ENCODE data around the gene LITAF. TPM values are rescaled to one million over a fixed set of nuclear protein-coding genes. Genes with fewer than 3 reads are reported as not detected.
"Not testable (repeated sequence)": the region's sequence is repeated elsewhere in the genome, so short reads cannot be mapped to it uniquely, and the experiment has no call there.

Gene LITAF
- total RNA-seq, 6 donors from 2014 or later: 65.8 to 281 (median 113) TPM

GRCh38 chr16:11593581-11593980 lies 6.9 kb upstream of the LITAF start:
- DNase-seq (no peak), ATAC-seq (ENCODE audit: low FRiP score in 2 of 2) (no peak)
- TF ChIP-seq CTCF (IDR thresholded peaks at IDR 0.05): no peak
- TF ChIP-seq EP300 (IDR thresholded peaks at IDR 0.05): no peak
- no peak for TF ChIP-seq POLR2AphosphoS5 (IDR thresholded peaks at IDR 0.05)
- no peak for TF ChIP-seq POLR2A (IDR thresholded peaks at IDR 0.05)
- peaks cover 11 to 24% (median 16%) of the 10 kb centered on the region in 4 donors for H3K4me1 ChIP-seq
- peak overlapping the region in 1 of 4 donors; percentile 9 for H3K27ac ChIP-seq
- no peaks in the 10 kb centered on the region for H3K9me3 ChIP-seq
- no peak overlapping the region for H3K4me3 ChIP-seq
- 84 to 91% methylated on average over 3 of the region's 3 CpGs for WGBS, 2 donors
- no peaks in the 10 kb centered on the region for H3K36me3 ChIP-seq
- no peaks in the 10 kb centered on the region for H3K27me3 ChIP-seq

GRCh38 chr16:11593076-11593475 lies 6.4 kb upstream of the LITAF start:
- ATAC-seq (ENCODE audit: low FRiP score in 2 of 2); H3K27ac ChIP-seq; DNase-seq; H3K27me3 ChIP-seq; H3K4me3 ChIP-seq; H3K9me3 ChIP-seq; H3K36me3 ChIP-seq: not testable (repeated sequence)
- 90 to 92% methylated on average over 9 of the region's 9 CpGs for WGBS, 2 donors
- peaks cover 11 to 19% (median 14%) of the 10 kb centered on the region in 4 donors for H3K4me1 ChIP-seq

GRCh38 chr16:11591630-11592029 lies 4.9 kb upstream of the LITAF start:
- DNase-seq; ATAC-seq (ENCODE audit: low FRiP score in 2 of 2): not testable (repeated sequence)
- 87 to 96% methylated on average over 5 of the region's 5 CpGs for WGBS, 2 donors

GRCh38 chr16:11589198-11589550 lies 2.5 kb upstream of the LITAF start:
- Histone ChIP-seq H3K9me3 (no peaks in the 10 kb centered on the region), H3K4me3 (no peak overlapping the region), H3K27me3 (no peaks in the 10 kb centered on the region), H3K27ac (no peak overlapping the region), H3K4me1 (peaks cover 11 to 31% (median 16%) of the 10 kb centered on the region in 4 donors), H3K36me3 (no peaks in the 10 kb centered on the region)
- TF ChIP-seq CTCF (IDR thresholded peaks at IDR 0.05): no peak
- TF ChIP-seq POLR2A (IDR thresholded peaks at IDR 0.05): no peak
- no peak for TF ChIP-seq POLR2AphosphoS5 (IDR thresholded peaks at IDR 0.05)
- no peak for TF ChIP-seq EP300 (IDR thresholded peaks at IDR 0.05)
- ATAC-seq (ENCODE audit: low FRiP score in 2 of 2) (no peak), DNase-seq (no peak)
- WGBS, 2 donors: 83 to 91% methylated on average over 1 of the region's 1 CpG

More at GRCh38 chr16:11591630-11592029, 4.9 kb upstream of the LITAF start:
- H3K36me3 ChIP-seq, H3K4me3 ChIP-seq, H3K27ac ChIP-seq, H3K9me3 ChIP-seq, H3K27me3 ChIP-seq: not testable (repeated sequence)
- H3K4me1 ChIP-seq: peaks cover 5 to 15% (median 10%) of the 10 kb centered on the region in 4 donors

GRCh38 chr16:11588321-11589197 lies 1.8 kb upstream of the LITAF start:
- Histone ChIP-seq H3K9me3 (no peaks in the 10 kb centered on the region), H3K27me3 (no peaks in the 10 kb centered on the region), H3K36me3 (no peaks in the 10 kb centered on the region), H3K27ac (peak overlapping the region in 1 of 4 donors; percentile 97), H3K4me3 (no peak overlapping the region), H3K4me1 (peaks cover 16 to 37% (median 22%) of the 10 kb centered on the region in 4 donors)
- 67 to 72% methylated on average over 7 of the region's 7 CpGs for WGBS, 2 donors
- ATAC-seq (ENCODE audit: low FRiP score in 2 of 2) (no peak), DNase-seq (no peak)
- TF ChIP-seq EP300 (IDR thresholded peaks at IDR 0.05) (no peak), POLR2AphosphoS5 (IDR thresholded peaks at IDR 0.05) (no peak), CTCF (IDR thresholded peaks at IDR 0.05) (no peak)
